Testis (tissue), 3 donors: Measurements from ENCODE around the gene ALG3. TPM values are rescaled to one million over a fixed set of nuclear protein-coding genes. Genes with fewer than 3 reads are reported as not detected.

Experiments
- DNase-seq: peaks from one replicate; pipeline ENCODE4 v3.0.0-alpha.2; 2019
- H3K27ac ChIP-seq, 2 donors: fragments of 200-600 bp; sonication (generic); one replicate each; pipeline ENCODE4 v1.5.1; 2019
- H3K27me3 ChIP-seq: fragments of 200-600 bp; sonication (generic); one replicate; pipeline ENCODE4 v1.5.1; 2019
- H3K36me3 ChIP-seq: fragments of 200-600 bp; sonication (generic); one replicate; pipeline ENCODE4 v1.5.1; 2017; ENCODE audit warnings: low read depth; ENCODE audit errors: missing control alignments
- H3K4me1 ChIP-seq: fragments of 200-600 bp; sonication (generic); one replicate; pipeline ENCODE4 v1.5.1; 2019
- H3K4me3 ChIP-seq, 2 donors: fragments of 200-600 bp; sonication (generic); one replicate each; pipeline ENCODE4 v1.5.1; 2017 to 2019
- H3K9me3 ChIP-seq: fragments of 200-600 bp; sonication (generic); one replicate; pipeline ENCODE4 v1.5.1; 2017
- POLR2A ChIP-seq: fragments of 450-650 bp; IDR thresholded peaks from one replicate; pipeline ENCODE4 v1.6.1; 2017; ENCODE audit warnings: antibody characterized with exemption, mild to moderate bottlenecking, moderate library complexity
- WGBS, 2 donors: methylation state at CpG; one replicate each; pipeline ENCODE4 v1.1.5; 2018; 5-methylcytosine and 5-hydroxymethylcytosine counted together
- intact Hi-C: fragments of 100-400 bp; cut with DNase I; formaldehyde crosslinking; loops from one replicate; pipeline ENCODE4 v1.15.1; 2023; ENCODE audit warnings: low total_unique reads
- polyA plus RNA-seq: library from polyadenylated mRNA; stranded (reverse); fragments of 350-450 nt; fragmentation: Illumina TruSeq; extraction: RNeasy Lipid Tissue Mini Kit (QIAGEN cat#74804); gene quantifications from one replicate; pipeline ENCODE4 v1.2.3, GENCODE V29; 2014; ENCODE audit warnings: low read depth, low replicate concordance; ENCODE audit not compliant: insufficient read depth
- total RNA-seq, 2 donors: library from RNA; depleted of rRNA; stranded (reverse); fragments of >200 nt; gene quantifications; one replicate each; pipeline ENCODE4 v1.2.3, GENCODE V29; 2016
- TF ChIP-seq, protein P1 (sequence below), 3 experiments: fragments of 450-650 bp in 2 of 3; fragments of 200-600 bp in 1 of 3; sonication (generic) in 1 of 3; IDR thresholded peaks; one replicate each; pipeline ENCODE4 v1.5.1; 2016 to 2019; ENCODE audit warnings: antibody characterized with exemption in 3 of 3, mild to moderate bottlenecking in 2 of 3, moderate library complexity in 1 of 3

Gene ALG3
- total and polyA plus RNA-seq, 3 donors from 2014 or later = 58.7 to 91.7 (median 79.4) TPM

DNA sequence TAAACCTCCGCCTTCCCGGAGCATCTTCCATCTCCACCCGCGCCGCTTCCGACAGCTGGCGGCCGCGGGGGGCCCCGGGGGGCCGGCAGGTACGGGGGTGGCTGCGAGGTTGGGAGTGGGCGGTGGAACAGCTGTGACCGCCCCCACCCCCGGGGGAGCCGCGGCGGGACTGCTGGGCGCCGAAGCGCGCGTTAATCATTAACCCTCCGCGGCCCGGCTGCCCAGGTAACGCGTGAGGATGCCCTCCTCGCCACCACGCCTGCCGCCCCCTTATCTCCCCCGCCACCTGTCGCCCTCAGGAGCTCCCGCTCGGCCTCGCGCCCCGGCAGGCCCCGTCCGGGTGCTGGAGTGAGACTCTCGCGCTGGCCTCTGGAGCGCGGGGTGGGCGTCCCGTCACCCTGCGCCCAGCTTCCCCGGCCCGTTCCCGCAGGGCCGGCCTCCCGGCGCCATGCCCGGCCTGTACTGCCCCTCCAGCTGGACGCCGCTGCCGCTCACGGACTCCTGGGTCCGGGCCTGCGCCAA is 18.6 kb downstream of the ALG3 start:
- peak overlapping the region; percentile 49 to 57 for H3K4me3 ChIP-seq

GRCh38 chr3:184229394-184230080 is 19.2 kb downstream of the ALG3 start, which contains the start of gene VWA5B2:
Gene VWA5B2, plus strand, starts transcription at chr3:184229585. Its CDS starts 944 bp downstream, at chr3:184230529.
- H3K27me3 ChIP-seq = no peaks in the 10 kb centered on the region
- H3K4me1 ChIP-seq = peaks cover 7% of the 10 kb centered on the region
- H3K36me3 ChIP-seq = no peaks in the 10 kb centered on the region
- WGBS, 2 donors = 0 to 1% methylated on average over 3 to 21 of the region's 66 CpGs
- intact Hi-C loops = loop anchor here (10.0 kb wide), 1 partner anchor 85 kb away; no protein-coding TSS in a partner anchor
- H3K27ac ChIP-seq = no peak within 1 kb of the TSS
- H3K9me3 ChIP-seq = no peaks in the 10 kb centered on the region
- TF ChIP-seq, protein P1, sequence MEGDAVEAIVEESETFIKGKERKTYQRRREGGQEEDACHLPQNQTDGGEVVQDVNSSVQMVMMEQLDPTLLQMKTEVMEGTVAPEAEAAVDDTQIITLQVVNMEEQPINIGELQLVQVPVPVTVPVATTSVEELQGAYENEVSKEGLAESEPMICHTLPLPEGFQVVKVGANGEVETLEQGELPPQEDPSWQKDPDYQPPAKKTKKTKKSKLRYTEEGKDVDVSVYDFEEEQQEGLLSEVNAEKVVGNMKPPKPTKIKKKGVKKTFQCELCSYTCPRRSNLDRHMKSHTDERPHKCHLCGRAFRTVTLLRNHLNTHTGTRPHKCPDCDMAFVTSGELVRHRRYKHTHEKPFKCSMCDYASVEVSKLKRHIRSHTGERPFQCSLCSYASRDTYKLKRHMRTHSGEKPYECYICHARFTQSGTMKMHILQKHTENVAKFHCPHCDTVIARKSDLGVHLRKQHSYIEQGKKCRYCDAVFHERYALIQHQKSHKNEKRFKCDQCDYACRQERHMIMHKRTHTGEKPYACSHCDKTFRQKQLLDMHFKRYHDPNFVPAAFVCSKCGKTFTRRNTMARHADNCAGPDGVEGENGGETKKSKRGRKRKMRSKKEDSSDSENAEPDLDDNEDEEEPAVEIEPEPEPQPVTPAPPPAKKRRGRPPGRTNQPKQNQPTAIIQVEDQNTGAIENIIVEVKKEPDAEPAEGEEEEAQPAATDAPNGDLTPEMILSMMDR (IDR thresholded peaks at IDR 0.05) = peak in 1 of 3 experiments; percentile 37
- TF ChIP-seq POLR2A = no peak
- peak; percentile 77 for DNase-seq
- H3K4me3 ChIP-seq = peak within 1 kb of the TSS; percentile 49 to 57

More for the DNA sequence above, 18.6 kb downstream of the ALG3 start:
- intact Hi-C loops = loop anchor here (10.0 kb wide), 1 partner anchor 85 kb away; no protein-coding TSS in a partner anchor
- no peak for DNase-seq
- no peak for TF ChIP-seq POLR2A
- TF ChIP-seq, protein P1 (IDR thresholded peaks at IDR 0.05) = no peak
- H3K27me3 ChIP-seq = no peaks in the 10 kb centered on the region
- no peak overlapping the region for H3K27ac ChIP-seq
- peaks cover 7% of the 10 kb centered on the region for H3K4me1 ChIP-seq
- H3K36me3 ChIP-seq = no peaks in the 10 kb centered on the region
- WGBS, 2 donors = 0% methylated on average over 6 to 27 of the region's 61 CpGs
- no peaks in the 10 kb centered on the region for H3K9me3 ChIP-seq

- intact Hi-C loops = no loop called here
- peaks cover 7% of the 10 kb centered on the region for H3K4me1 ChIP-seq
- no peaks in the 10 kb centered on the region for H3K27me3 ChIP-seq
- H3K36me3 ChIP-seq = no peaks in the 10 kb centered on the region
- DNase-seq = no peak
- H3K4me3 ChIP-seq = no peak overlapping the region
- no peaks in the 10 kb centered on the region for H3K9me3 ChIP-seq
- 45 to 46% methylated on average over 6 to 12 of the region's 12 CpGs for WGBS, 2 donors
- H3K27ac ChIP-seq = no peak overlapping the region
- TF ChIP-seq POLR2A = no peak
- TF ChIP-seq, protein P1 (IDR thresholded peaks at IDR 0.05) = no peak
Observed at GRCh38 chr3:184228376-184229137, 20.2 kb downstream of the ALG3 start.

- WGBS, 2 donors = 63 to 75% methylated on average over 2 of the region's 2 CpGs
- Histone ChIP-seq H3K27me3 (no peaks in the 10 kb centered on the region), H3K4me1 (peaks cover 7% of the 10 kb centered on the region), H3K36me3 (no peaks in the 10 kb centered on the region), H3K9me3 (no peaks in the 10 kb centered on the region), H3K4me3 (no peak overlapping the region), H3K27ac (no peak overlapping the region)
- intact Hi-C loops = no loop called here
- TF ChIP-seq, protein P1 (IDR thresholded peaks at IDR 0.05) = peak in 2 of 3 experiments; percentile 44 to 68
- no peak for TF ChIP-seq POLR2A
- no peak for DNase-seq
Observed at GRCh38 chr3:184227481-184227935, 21.3 kb downstream of the ALG3 start.
